Activated CD4-positive, alpha-beta T cell treated with anti-CD3 and anti-CD28 coated beads, Interleukin-2, amount 50 U/mL, for 24 hours (primary cell): ENCODE results near the gene CFH.
"Not testable (repeated sequence)": the region's sequence is repeated elsewhere in the genome, so short reads cannot be mapped to it uniquely, and the experiment has no call there.

Experiments used
- DNase-seq, 2 donors: peaks; one replicate each; pipeline ENCODE4 v3.0.0-alpha.2; 2020; ENCODE audit warnings: low read depth in 1 of 2, low spot score in 1 of 2

CFH gene

GRCh38 chr1:196667131-196667530 is 15.3 kb downstream of the CFH start:
- DNase-seq = no peak

- no peak for DNase-seq
Measured at GRCh38 chr1:196669051-196669450, 17.2 kb downstream of the CFH start.

GRCh38 chr1:196669693-196670092 is 17.9 kb downstream of the CFH start:
- no peak for DNase-seq

- DNase-seq = no peak
Measured at GRCh38 chr1:196674908-196675307, 23.1 kb downstream of the CFH start.

- DNase-seq = no peak
Measured at GRCh38 chr1:196677781-196678509, 26.1 kb downstream of the CFH start.

GRCh38 chr1:196678510-196678884 is 26.7 kb downstream of the CFH start:
- no peak for DNase-seq

GRCh38 chr1:196680107-196680506 is 28.3 kb downstream of the CFH start:
- DNase-seq = no peak

GRCh38 chr1:196684476-196684875 is 32.6 kb downstream of the CFH start:
- no peak for DNase-seq

- no peak for DNase-seq
Measured at GRCh38 chr1:196685506-196685905, 33.7 kb downstream of the CFH start.

- DNase-seq = no peak
Measured at GRCh38 chr1:196689001-196689400, 37.2 kb downstream of the CFH start.

GRCh38 chr1:196690582-196690981 is 38.7 kb downstream of the CFH start:
- no peak for DNase-seq

- DNase-seq = no peak
Measured at GRCh38 chr1:196698993-196699392, 47.1 kb downstream of the CFH start.

GRCh38 chr1:196701144-196701543 is 49.3 kb downstream of the CFH start:
- no peak for DNase-seq

GRCh38 chr1:196709892-196710291 is 58.0 kb downstream of the CFH start:
- not testable (repeated sequence) for DNase-seq

- DNase-seq = no peak
Measured at GRCh38 chr1:196717868-196718267, 66.0 kb downstream of the CFH start.

GRCh38 chr1:196723325-196724185 is 71.7 kb downstream of the CFH start:
- no peak for DNase-seq

- DNase-seq = no peak
Measured at GRCh38 chr1:196732526-196732925, 80.7 kb downstream of the CFH start.

GRCh38 chr1:196733091-196733970 is 81.5 kb downstream of the CFH start:
- no peak for DNase-seq

GRCh38 chr1:196734006-196734405 is 82.2 kb downstream of the CFH start:
- DNase-seq = no peak

- no peak for DNase-seq
Measured at GRCh38 chr1:196734460-196734859, 82.6 kb downstream of the CFH start.

- DNase-seq = no peak
Measured at GRCh38 chr1:196738730-196739129, 86.9 kb downstream of the CFH start.
